ENCODE data around the gene CALR.

Gene CALR

DNA sequence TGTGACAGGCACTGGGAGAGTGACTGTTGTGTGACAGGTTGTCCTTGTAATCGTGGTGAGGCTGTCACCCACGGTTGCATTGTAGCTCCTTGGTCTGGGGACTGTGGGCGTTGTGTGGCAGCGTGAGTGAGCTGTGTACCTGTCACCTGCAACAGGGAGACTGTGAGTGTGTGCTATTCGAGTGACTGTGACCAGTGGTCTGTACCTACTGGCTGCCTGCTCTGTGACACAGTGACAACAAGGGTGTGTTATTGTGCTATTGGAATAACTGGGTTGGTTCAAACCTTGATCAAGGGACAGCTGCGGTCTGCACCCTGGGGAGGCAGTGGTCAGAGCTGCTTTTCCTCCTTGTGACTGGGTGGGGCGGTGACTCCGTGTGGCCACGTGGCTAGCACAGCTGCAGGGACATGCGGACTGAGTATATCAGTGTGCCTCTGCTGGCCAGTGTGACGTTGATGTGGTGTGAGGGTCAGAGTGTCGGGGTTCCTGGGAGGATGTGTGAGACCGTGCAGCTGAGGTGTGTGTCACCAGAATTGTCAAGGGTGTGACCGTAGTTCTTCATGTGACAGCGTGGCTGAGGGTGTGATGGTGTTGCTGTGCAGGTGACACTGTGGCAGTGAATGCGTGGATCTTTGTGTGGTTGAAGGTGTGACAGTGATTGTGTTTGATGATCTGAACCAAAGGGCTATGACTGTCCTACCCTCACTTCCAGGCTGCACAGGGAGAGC, 46.8 kb downstream of the CALR start:
- Histone ChIP-seq H3K79me2 (ENCODE audit: insufficient read depth, low read length) (no peaks in the 10 kb centered on the region), H3K27ac (ENCODE audit: low read depth, low read length, poor library complexity, severe bottlenecking) (no peak overlapping the region), H3F3A (ENCODE audit: insufficient read depth, low read length) (no peaks in the 10 kb centered on the region), H3K36me3 (ENCODE audit: insufficient read depth, low read length) (no peaks in the 10 kb centered on the region), H4K20me1 (ENCODE audit: insufficient read depth, low read length) (no peaks in the 10 kb centered on the region), H3K4me3 (ENCODE audit: low read depth, low read length, poor library complexity, severe bottlenecking) (no peak overlapping the region), H3K9me3 (ENCODE audit: low read length) (no peaks in the 10 kb centered on the region), H2AFZ (ENCODE audit: low read length) (no peak overlapping the region), H3K4me2 (ENCODE audit: low read length) (no peak overlapping the region), H3K9me2 (ENCODE audit: low read depth, low read length) (no peaks in the 10 kb centered on the region), H3K9ac (ENCODE audit: low read length) (no peak overlapping the region), H3K4me1 (ENCODE audit: insufficient read depth, low read length, severe bottlenecking) (peaks cover 5% of the 10 kb centered on the region), H3K27me3 (ENCODE audit: insufficient read depth, low read length) (no peaks in the 10 kb centered on the region)
- TF ChIP-seq EZH2 (IDR thresholded peaks at IDR 0.05; ENCODE audit: borderline replicate concordance, low read length) = no peak
- TF ChIP-seq, protein P1, sequence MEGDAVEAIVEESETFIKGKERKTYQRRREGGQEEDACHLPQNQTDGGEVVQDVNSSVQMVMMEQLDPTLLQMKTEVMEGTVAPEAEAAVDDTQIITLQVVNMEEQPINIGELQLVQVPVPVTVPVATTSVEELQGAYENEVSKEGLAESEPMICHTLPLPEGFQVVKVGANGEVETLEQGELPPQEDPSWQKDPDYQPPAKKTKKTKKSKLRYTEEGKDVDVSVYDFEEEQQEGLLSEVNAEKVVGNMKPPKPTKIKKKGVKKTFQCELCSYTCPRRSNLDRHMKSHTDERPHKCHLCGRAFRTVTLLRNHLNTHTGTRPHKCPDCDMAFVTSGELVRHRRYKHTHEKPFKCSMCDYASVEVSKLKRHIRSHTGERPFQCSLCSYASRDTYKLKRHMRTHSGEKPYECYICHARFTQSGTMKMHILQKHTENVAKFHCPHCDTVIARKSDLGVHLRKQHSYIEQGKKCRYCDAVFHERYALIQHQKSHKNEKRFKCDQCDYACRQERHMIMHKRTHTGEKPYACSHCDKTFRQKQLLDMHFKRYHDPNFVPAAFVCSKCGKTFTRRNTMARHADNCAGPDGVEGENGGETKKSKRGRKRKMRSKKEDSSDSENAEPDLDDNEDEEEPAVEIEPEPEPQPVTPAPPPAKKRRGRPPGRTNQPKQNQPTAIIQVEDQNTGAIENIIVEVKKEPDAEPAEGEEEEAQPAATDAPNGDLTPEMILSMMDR (IDR thresholded peaks at IDR 0.05; ENCODE audit: low read length) = no peak

DNA sequence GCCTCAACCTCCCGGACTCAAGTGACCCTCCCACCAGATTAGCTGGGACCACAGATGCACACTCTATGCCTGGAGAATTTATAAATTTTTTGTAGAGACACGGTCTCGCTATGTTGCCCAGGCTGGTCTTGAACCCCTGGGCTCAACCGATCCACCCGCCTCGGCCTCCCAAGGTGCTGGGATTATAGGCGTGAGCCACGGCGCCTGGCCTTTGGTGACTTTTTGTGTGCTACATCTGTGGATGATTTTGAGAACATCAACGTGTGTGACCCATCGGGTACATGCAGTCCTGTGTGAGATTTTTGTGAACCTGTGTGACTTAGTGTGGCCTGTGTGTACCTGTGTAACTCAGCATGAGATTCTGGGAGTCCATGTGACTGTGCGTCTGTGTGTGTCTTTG, 48.3 kb downstream of the CALR start:
- Histone ChIP-seq H3K9ac (ENCODE audit: low read length) (no peak overlapping the region), H3K27ac (ENCODE audit: low read depth, low read length, poor library complexity, severe bottlenecking) (no peak overlapping the region), H3F3A (ENCODE audit: insufficient read depth, low read length) (no peaks in the 10 kb centered on the region), H2AFZ (ENCODE audit: low read length) (no peak overlapping the region), H3K4me3 (ENCODE audit: low read depth, low read length, poor library complexity, severe bottlenecking) (no peak overlapping the region), H3K79me2 (ENCODE audit: insufficient read depth, low read length) (no peaks in the 10 kb centered on the region), H3K9me2 (ENCODE audit: low read depth, low read length) (no peaks in the 10 kb centered on the region), H3K4me1 (ENCODE audit: insufficient read depth, low read length, severe bottlenecking) (peaks cover 5% of the 10 kb centered on the region), H3K4me2 (ENCODE audit: low read length) (no peak overlapping the region), H4K20me1 (ENCODE audit: insufficient read depth, low read length) (no peaks in the 10 kb centered on the region), H3K36me3 (ENCODE audit: insufficient read depth, low read length) (no peaks in the 10 kb centered on the region), H3K9me3 (ENCODE audit: low read length) (no peaks in the 10 kb centered on the region), H3K27me3 (ENCODE audit: insufficient read depth, low read length) (no peaks in the 10 kb centered on the region)
- no peak for TF ChIP-seq EZH2 (IDR thresholded peaks at IDR 0.05; ENCODE audit: borderline replicate concordance, low read length)
- TF ChIP-seq, protein P1 (IDR thresholded peaks at IDR 0.05; ENCODE audit: low read length) = no peak

DNA sequence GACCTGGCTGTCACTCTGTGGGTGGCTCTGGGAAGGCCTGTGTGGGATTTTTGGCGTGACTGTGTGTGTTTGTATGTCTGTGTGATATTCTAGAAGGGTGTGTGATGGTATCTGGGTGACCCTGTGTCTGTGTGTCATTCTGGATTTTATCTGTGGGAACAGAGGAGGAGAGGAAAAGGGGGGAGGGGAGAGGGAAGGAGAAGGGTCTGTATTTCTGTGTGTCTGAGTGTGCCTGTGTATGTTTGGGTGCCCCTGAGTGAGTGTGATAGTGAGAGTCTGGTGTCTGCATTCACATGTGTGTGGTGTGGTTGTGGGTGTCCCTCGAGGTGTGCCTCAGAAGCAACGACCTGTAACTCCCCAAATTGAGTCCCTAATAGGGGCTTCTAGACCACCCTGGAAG, 48.8 kb downstream of the CALR start:
- H3K4me1 ChIP-seq (ENCODE audit: insufficient read depth, low read length, severe bottlenecking) = peaks cover 5% of the 10 kb centered on the region
- H4K20me1 ChIP-seq (ENCODE audit: insufficient read depth, low read length) = no peaks in the 10 kb centered on the region
- no peak overlapping the region for H3K27ac ChIP-seq (ENCODE audit: low read depth, low read length, poor library complexity, severe bottlenecking)
- H3F3A ChIP-seq (ENCODE audit: insufficient read depth, low read length) = no peaks in the 10 kb centered on the region
- H3K36me3 ChIP-seq (ENCODE audit: insufficient read depth, low read length) = no peaks in the 10 kb centered on the region
- no peaks in the 10 kb centered on the region for H3K79me2 ChIP-seq (ENCODE audit: insufficient read depth, low read length)
- no peaks in the 10 kb centered on the region for H3K27me3 ChIP-seq (ENCODE audit: insufficient read depth, low read length)
- H3K9me3 ChIP-seq (ENCODE audit: low read length) = no peaks in the 10 kb centered on the region
- TF ChIP-seq, protein P1 (IDR thresholded peaks at IDR 0.05; ENCODE audit: low read length) = no peak
- no peak for TF ChIP-seq EZH2 (IDR thresholded peaks at IDR 0.05; ENCODE audit: borderline replicate concordance, low read length)
- H2AFZ ChIP-seq (ENCODE audit: low read length) = no peak overlapping the region
- H3K4me2 ChIP-seq (ENCODE audit: low read length) = no peak overlapping the region
- no peaks in the 10 kb centered on the region for H3K9me2 ChIP-seq (ENCODE audit: low read depth, low read length)
- no peak overlapping the region for H3K9ac ChIP-seq (ENCODE audit: low read length)
- H3K4me3 ChIP-seq (ENCODE audit: low read depth, low read length, poor library complexity, severe bottlenecking) = no peak overlapping the region
